ACHN (cell line): Measurements from ENCODE around the gene ABHD4.

Experiments used
- DNase-seq: peaks from one replicate; pipeline ENCODE4 v3.0.0-alpha.2; 2015
- in situ Hi-C: cut with HindIII; loops from 2 replicates; pipeline ENCODE4 v1.10.0; 2017; ENCODE audit warnings: low sequenced_read_pairs, low pct_ligation_motif_present, low pct_unique_long_range_greater_than_20kb

ABHD4 gene

GRCh38 chr14:22650046-22650739 lies 52.1 kb downstream of the ABHD4 start:
- no peak for DNase-seq
- in situ Hi-C loops, result no loop called here

- in situ Hi-C loops, result no loop called here
- DNase-seq, result peak; percentile 34
Measured at GRCh38 chr14:22650960-22651521, 52.9 kb downstream of the ABHD4 start.

GRCh38 chr14:22651586-22651985 lies 53.5 kb downstream of the ABHD4 start:
- in situ Hi-C loops, result no loop called here
- DNase-seq, result no peak

- in situ Hi-C loops, result no loop called here
- DNase-seq, result peak; percentile 71
Measured at GRCh38 chr14:22653012-22653621, 55.0 kb downstream of the ABHD4 start.

GRCh38 chr14:22656226-22656625 lies 58.1 kb downstream of the ABHD4 start:
- DNase-seq, result no peak
- in situ Hi-C loops, result no loop called here

- in situ Hi-C loops, result no loop called here
- DNase-seq, result peak; percentile 35
Measured at GRCh38 chr14:22656945-22657731, 59.0 kb downstream of the ABHD4 start.

GRCh38 chr14:22657861-22658260 lies 59.8 kb downstream of the ABHD4 start:
- in situ Hi-C loops, result no loop called here
- peak; percentile 41 for DNase-seq

GRCh38 chr14:22658946-22659345 lies 60.8 kb downstream of the ABHD4 start:
- no peak for DNase-seq
- in situ Hi-C loops, result no loop called here

GRCh38 chr14:22660654-22661053 lies 62.6 kb downstream of the ABHD4 start:
- DNase-seq, result no peak
- in situ Hi-C loops, result no loop called here
